ENCODE data around the gene ANKRD39.

Gene ANKRD39, protein sequence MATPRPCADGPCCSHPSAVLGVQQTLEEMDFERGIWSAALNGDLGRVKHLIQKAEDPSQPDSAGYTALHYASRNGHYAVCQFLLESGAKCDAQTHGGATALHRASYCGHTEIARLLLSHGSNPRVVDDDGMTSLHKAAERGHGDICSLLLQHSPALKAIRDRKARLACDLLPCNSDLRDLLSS

DNA sequence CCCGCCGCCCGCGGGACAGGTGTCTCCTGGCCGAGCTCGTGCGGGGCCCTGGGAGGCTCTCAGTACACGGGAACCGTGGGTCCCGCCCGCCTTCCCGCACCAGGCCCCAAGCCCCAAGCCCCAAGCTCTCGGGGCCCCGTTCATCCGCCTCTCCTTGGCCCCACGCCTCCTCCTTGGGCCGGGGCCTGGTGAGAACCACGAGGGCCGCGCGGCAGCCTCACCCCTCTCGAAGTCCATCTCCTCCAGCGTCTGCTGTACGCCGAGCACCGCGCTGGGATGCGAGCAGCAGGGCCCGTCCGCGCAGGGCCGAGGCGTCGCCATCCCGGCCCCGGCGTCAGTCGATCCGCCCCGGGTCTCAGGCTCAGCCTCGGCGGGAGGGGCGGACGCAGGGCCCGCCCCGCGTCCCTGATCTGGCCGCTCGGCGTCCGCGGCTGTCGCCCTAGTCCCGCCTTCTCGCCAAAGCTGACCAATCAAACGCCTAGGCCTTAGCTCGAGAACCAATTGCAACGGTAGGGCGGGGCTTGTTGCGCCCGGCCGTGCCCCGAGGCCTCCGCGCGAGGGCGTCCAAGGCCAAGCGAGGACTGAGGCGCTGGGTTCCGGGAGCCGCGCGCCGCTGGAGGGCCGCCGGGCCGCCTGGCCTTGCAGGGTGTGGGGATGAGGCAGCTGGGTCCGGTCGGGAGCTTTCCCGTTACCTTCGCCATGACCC, at the start of gene ANKRD39:
Gene ANKRD39, minus strand, starts transcription at position 350 of the 706 bp plus-strand sequence. Its CDS starts 29 bp downstream, at position 321.
- peak; percentile 94 for DNase-seq (ENCODE audit: extremely low read depth, low read depth)
- peak; percentile 66 for TF ChIP-seq CTCF (IDR thresholded peaks at IDR 0.05; ENCODE audit: low read depth, low read length, missing control alignments)
- H3K4me3 ChIP-seq (replicated peaks; ENCODE audit: low read depth, low read length): peak within 1 kb of the TSS; percentile 77

- H3K4me3 ChIP-seq (replicated peaks; ENCODE audit: low read depth, low read length): no peak overlapping the region
- TF ChIP-seq CTCF (IDR thresholded peaks at IDR 0.05; ENCODE audit: low read depth, low read length, missing control alignments): no peak
- no peak for DNase-seq (ENCODE audit: extremely low read depth, low read depth)
Observed at GRCh38 chr2:96906729-96907114, 48.9 kb upstream of the ANKRD39 start.

DNA sequence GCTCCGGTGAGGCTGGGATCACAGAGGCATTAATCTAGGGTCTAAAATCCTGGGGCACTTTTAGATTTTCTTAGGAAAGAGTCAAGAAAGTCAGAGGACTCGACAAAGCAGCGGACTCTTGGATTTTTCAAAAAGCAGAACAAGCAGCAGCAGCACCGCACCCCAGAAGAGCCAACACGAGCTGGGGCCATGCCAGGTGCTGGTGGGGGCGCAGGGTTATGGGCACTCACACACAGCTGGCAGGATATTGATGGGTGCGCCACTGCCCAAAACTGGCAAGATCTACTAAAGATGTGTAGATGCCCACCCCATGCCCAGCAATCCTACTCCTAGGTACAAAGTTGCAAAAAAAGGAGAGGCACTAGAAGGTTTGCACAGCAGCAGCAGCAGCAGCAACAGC, 46.0 kb upstream of the ANKRD39 start:
- DNase-seq (ENCODE audit: extremely low read depth, low read depth): no peak
- no peak overlapping the region for H3K4me3 ChIP-seq (replicated peaks; ENCODE audit: low read depth, low read length)
- TF ChIP-seq CTCF (IDR thresholded peaks at IDR 0.05; ENCODE audit: low read depth, low read length, missing control alignments): no peak

DNA sequence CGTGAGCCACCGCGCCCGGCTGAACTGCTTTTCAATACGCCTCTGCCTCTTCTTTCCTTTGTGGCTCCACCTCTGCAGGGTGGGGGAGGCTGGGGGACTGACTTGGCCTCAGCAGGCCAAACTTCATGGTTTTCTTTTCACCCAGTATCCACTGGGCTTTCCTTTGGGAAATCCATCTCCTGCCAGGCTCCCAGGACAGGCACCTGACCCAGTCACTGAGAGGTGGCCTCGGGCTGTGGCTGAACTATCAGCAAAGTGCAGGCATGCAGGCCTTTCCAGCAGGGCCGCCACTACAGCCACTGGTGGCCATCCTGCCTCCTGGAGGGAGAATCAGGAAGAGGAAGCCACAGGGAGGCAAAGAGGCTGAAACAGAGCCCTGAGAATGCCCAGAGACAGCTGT, 45.5 kb upstream of the ANKRD39 start:
- TF ChIP-seq CTCF (IDR thresholded peaks at IDR 0.05; ENCODE audit: low read depth, low read length, missing control alignments): no peak
- no peak for DNase-seq (ENCODE audit: extremely low read depth, low read depth)
- H3K4me3 ChIP-seq (replicated peaks; ENCODE audit: low read depth, low read length): no peak overlapping the region

DNA sequence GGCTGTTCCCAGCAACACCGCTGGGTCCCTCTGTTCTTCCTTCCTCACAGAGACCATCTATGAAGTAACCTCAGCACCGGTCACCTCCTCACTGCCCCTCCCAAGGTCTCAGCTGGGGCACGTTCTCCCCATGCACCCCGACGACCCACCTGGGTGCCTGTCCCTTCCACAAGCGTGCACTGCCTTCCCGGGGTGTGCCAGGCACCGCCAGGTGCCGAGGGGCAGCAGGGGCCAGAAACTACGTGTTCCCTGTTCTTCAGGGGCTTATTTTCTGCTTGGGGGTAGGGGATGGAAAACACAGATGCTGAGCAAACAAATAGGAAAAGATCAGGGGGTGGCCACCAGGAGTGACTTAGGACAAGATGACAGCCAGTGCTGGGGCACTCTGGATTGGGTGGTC, 42.4 kb upstream of the ANKRD39 start:
- TF ChIP-seq CTCF (IDR thresholded peaks at IDR 0.05; ENCODE audit: low read depth, low read length, missing control alignments): no peak

GRCh38 chr2:96899413-96899741, 41.6 kb upstream of the ANKRD39 start:
- TF ChIP-seq CTCF (IDR thresholded peaks at IDR 0.05; ENCODE audit: low read depth, low read length, missing control alignments): no peak
- DNase-seq (ENCODE audit: extremely low read depth, low read depth): no peak
- H3K4me3 ChIP-seq (replicated peaks; ENCODE audit: low read depth, low read length): no peak overlapping the region

More for the DNA sequence above, 42.4 kb upstream of the ANKRD39 start:
- H3K4me3 ChIP-seq (replicated peaks; ENCODE audit: low read depth, low read length): no peak overlapping the region
- DNase-seq (ENCODE audit: extremely low read depth, low read depth): no peak

All from HFF-Myc (cell line).